Activated CD8-positive, alpha-beta memory T cell treated with anti-CD3 and anti-CD28 coated beads for 48 hours (primary cell): ENCODE measurements around the gene KDM2B.

Source experiments
- DNase-seq, 3 experiments: peaks; one replicate each; pipeline ENCODE4 v3.0.0-alpha.2; 2020; ENCODE audit warnings: low read depth in 2 of 3, low spot score in 2 of 3

Gene KDM2B

DNA sequence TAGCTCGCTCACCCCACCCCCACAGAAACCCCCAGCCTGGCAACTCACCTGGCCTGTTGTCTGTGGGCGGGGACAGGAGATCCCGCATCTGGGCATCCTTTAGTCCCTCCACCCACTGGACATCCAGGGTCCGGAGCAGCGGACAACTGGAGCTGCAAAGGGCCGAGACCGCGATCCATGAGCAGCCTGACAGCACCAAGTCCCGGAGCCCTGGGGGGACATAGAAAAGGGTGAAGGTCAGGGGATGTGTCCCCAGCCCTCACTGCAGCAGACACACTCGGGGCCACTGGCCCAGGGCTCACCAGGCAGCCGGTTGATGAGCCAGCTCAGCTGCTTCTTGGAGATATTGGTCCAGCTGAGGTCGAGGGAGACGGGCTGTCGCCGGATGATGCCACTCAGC lies 140.1 kb downstream of the KDM2B start:
- DNase-seq = no peak

GRCh38 chr12:121439715-121440114 lies 141.1 kb downstream of the KDM2B start:
- no peak for DNase-seq

- DNase-seq = no peak
Observed at GRCh38 chr12:121438905-121439304, 141.9 kb downstream of the KDM2B start.

DNA sequence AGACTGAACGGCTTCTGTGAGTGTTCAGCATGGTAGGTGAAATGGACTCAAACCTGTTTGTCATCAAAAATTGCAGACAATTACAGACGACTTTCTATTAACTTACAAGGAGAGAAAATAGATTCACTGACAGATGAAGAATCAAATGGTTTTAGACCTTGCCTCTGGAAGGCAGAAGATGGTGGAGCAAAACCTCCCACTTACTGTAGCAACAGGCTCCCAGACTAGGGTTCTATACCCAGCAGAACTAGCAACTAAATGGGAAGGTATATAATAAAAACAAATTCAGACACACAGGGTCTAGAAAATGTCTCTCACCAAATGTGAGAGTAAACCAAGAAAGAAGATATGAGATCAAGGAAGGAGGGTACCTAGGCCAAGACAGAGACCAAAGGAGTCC lies 144.1 kb downstream of the KDM2B start:
- no peak for DNase-seq

GRCh38 chr12:121432740-121433480 lies 147.9 kb downstream of the KDM2B start:
- no peak for DNase-seq

DNA sequence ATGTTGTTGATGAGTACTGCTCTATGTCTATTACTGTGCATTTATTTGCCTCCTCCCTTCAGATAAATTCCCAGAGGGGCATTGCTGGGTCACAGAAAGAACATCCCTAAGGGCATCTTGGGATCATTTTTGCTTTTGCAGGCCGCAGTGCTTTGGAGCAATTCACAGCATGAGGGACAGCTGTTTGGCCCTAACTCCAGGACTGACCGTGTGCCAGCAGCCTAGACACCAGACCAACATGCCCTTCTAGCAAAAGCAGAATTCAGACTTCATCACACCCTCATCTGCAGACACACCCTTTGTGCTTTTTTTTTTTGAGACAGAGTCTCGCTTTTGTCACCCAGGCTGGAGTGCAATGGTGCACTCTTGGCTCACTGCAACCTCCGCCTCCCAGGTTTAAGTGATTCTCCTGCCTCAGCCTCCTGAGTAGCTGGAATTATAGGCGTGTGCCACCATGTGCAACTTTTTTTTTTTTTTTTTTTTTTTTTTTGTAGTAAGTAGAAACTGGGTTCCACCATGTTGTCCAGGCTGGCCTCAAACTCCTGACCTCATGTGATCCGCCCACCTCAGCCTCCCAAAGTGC lies 149.9 kb downstream of the KDM2B start:
- no peak for DNase-seq

- no peak for DNase-seq
Observed at GRCh38 chr12:121428883-121429282, 151.9 kb downstream of the KDM2B start.

GRCh38 chr12:121427556-121428050 lies 153.2 kb downstream of the KDM2B start:
- DNase-seq = no peak

DNA sequence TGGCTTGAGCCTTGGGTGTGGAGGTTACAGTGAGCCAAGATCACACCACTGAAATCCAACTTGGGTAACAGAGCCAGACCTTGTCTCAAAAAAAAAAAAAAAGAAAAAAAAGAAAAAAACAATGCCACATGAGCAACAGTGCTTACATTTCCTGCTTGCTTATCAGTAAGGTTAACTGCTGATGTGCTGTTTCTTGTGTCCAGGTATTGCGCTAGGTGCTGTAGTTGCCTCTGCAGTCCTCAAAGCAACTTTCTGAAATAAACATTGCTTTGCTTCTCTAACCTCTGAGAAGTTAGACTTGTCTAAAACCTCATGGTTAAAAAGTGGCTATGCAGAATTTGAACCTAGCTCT lies 156.2 kb downstream of the KDM2B start:
- DNase-seq = no peak

- DNase-seq = no peak
Observed at GRCh38 chr12:121423682-121424623, 156.9 kb downstream of the KDM2B start.

DNA sequence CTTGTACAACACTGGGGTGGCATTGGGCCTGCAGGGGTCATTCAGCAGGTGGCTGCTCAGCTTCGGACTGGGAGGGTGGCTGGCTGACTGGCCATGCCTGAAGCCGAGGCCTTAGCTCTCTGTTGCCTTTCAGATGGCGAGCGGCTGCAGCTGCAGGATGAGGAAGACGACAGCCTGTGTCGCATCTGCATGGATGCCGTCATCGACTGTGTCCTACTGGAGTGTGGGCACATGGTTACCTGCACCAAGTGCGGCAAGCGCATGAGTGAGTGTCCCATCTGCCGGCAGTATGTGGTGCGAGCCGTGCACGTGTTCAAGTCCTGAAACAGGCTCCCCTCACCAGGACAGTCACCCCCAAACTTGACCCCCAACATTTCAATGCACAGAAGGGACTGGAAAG lies 157.6 kb downstream of the KDM2B start:
- DNase-seq = no peak

DNA sequence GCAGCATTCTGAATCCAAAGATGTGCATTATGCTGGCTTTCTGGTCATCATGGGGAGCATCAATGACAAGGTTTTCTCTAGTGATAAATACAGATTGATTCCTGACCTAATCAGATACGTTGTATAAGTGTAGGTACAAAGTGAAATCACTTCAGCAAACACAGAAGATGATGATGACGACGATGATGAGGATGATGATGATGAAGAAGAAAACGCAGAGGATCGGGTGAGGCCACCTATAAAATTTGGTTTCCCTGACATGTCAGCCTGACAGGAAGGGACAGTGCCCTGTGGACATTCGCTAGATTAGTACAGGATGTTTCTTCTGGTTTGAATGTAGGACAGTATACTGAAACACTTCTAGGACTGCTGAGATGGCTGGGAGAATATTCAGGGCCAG lies 160.7 kb downstream of the KDM2B start:
- DNase-seq = no peak

- DNase-seq = no peak
Observed at GRCh38 chr12:121417847-121418246, 163.0 kb downstream of the KDM2B start.

DNA sequence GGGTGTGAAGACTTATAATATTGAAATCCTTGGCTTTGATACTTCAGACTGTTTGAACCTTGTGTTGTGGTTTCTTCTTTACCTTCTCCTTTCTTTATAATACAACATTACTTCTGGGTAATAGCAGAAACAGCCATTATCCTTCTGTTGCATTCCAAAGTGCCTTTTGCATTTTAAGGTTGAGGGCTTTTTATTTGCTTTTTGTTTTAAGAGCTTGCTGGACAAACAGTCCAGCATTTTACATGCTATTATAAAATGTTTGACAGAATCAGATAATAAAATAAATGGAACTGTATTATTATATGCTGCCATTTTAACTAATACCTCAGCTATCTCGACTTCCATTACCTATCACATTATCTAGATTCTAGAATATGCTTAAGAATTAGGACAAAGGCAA lies 166.9 kb downstream of the KDM2B start:
- no peak for DNase-seq

- DNase-seq = no peak
Observed at GRCh38 chr12:121405211-121405610, 175.6 kb downstream of the KDM2B start.

GRCh38 chr12:121404734-121405133 lies 176.1 kb downstream of the KDM2B start:
- DNase-seq = no peak

DNA sequence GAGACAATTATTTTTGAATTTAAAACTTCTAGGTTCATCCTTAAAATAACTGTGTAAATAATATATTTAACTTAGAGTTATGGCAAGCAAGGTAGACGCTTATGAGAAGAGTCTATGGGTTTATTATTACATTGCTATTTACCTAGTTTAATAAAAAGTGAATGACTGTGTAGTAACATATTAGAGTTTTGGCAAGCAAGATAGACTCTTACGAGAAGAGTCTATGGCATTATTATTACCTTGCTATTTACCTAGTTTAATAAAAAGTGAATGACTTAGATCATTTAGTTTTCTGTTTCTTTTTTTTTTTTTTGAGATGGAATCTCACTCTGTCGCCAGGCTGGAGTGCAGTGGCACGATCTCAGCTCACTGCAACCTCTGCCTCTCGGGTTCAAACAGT lies 177.1 kb downstream of the KDM2B start:
- no peak for DNase-seq

DNA sequence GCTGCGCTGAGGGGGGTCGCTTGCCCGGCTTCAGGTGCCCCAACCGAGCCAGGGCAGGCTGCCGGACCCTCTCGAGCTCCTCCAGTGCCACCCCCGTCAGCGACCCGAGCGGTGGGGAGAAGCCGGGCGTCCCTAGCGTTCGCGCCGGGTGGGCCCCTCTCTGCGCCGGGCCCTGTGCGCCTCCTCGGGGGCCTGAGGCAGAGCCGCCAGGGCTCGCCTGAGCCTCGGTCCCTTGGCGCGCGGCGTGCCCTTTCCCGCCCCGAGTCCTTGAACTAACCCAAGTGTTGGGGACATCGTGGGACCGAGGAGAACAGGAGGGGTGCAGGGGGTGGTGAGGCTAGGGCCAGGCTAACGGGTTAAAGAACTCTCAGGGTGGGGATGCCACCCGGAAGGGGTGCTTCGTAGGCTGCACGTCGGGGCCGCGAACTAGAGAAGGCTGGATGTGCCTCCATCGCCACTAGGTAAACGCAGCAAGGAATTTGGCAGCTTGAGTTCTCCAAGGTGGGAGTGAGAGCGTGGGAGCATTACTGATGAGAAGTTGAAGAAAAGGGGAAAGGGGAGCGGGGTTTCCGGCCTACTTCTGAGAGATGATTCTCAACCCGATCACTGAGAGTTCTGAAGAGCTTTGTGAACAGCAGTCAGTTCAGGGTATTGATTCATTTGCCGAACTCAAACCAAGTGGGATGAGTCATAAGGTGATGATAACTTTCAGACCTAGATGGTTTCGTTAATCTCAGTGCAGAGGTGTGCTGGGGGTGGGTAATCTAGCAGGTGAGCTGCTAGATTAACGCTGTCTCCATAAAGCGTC lies 180.3 kb downstream of the KDM2B start:
- peak; percentile 23 to 50 (median 39) for DNase-seq

- DNase-seq = peak; percentile 82 to 96 (median 94)
Observed at GRCh38 chr12:121399391-121400331, 181.2 kb downstream of the KDM2B start, which contains the start of gene RNF34. TSS of gene RNF34 (plus strand) at chr12:121400118. CDS start at chr12:121400213, 95 bp downstream.

GRCh38 chr12:121398355-121398754 lies 182.5 kb downstream of the KDM2B start:
- no peak for DNase-seq
